Tibial artery (tissue), 4 donors: ENCODE measurements around the gene BCL2.

ENCODE experiments used
- DNase-seq, 2 donors: peaks; one replicate each; pipeline ENCODE4 v3.0.0-alpha.2; 2019
- H3K27ac ChIP-seq, 2 donors: fragments of 200-600 bp; sonication (generic) in 1 of 2; 1 replicate in 1 of 2; 2 replicates in 1 of 2; pipeline ENCODE4 v1.5.1; 2018 to 2019; ENCODE audit warnings: mild to moderate bottlenecking in 1 of 2
- H3K27me3 ChIP-seq, 2 donors: fragments of 200-600 bp; sonication (generic) in 1 of 2; one replicate each; pipeline versions ENCODE4 v1.5.1 to v1.6.0; 2016 to 2019
- H3K36me3 ChIP-seq, 3 donors: fragments of 200-600 bp; sonication (generic) in 2 of 3; one replicate each; pipeline ENCODE4 v1.5.1; 2016 to 2019; ENCODE audit warnings: mild to moderate bottlenecking in 2 of 3
- H3K4me1 ChIP-seq, 4 donors: fragments of 200-600 bp; sonication (generic) in 2 of 4; 1 replicate in 3 of 4; 2 replicates in 1 of 4; pipeline ENCODE4 v1.5.1; 2016 to 2019
- H3K4me3 ChIP-seq, 2 donors: fragments of 200-600 bp; sonication (generic) in 1 of 2; 1 replicate in 1 of 2; 2 replicates in 1 of 2; pipeline ENCODE4 v1.5.1; 2018 to 2019; ENCODE audit warnings: mild to moderate bottlenecking in 2 of 2
- H3K9me3 ChIP-seq, 3 donors: fragments of 200-600 bp; sonication (generic) in 1 of 3; one replicate each; pipeline ENCODE4 v1.5.1; 2016 to 2019
- intact Hi-C: fragments of 100-400 bp; cut with DNase I; formaldehyde crosslinking; loops from one replicate; pipeline ENCODE4 v1.15.0; 2023; ENCODE audit warnings: low total_unique reads
- TF ChIP-seq, protein P1 (sequence below), 2 experiments: fragments of 200-600 bp in 1 of 2; fragments of 450-650 bp in 1 of 2; IDR thresholded peaks; one replicate each; pipeline ENCODE4 v1.5.1; 2017 to 2019; ENCODE audit warnings: antibody characterized with exemption in 2 of 2, mild to moderate bottlenecking in 1 of 2, moderate library complexity in 1 of 2

BCL2 gene

DNA sequence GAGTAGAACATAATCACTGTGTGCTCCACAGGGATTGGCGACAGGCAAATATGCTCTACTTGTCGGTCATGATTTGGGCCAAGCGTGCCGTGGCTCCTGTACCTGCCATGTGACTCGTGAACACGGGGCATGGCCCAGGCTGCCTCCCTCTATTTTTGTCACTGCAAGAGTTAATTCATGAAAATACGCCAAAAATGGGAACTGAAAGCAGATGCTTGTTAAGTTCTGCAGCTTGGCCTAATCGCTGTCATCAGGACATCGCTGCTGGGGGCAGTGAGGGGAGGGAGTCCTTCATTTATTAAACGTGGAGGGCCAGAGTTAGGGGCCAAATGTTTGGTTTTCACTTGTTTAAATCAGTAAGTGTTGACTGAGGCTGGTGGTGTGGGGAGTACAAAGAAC lies 177.8 kb downstream of the BCL2 start:
- no peaks in the 10 kb centered on the region for H3K36me3 ChIP-seq
- no peak overlapping the region for H3K27ac ChIP-seq
- peaks cover 0 to 47% (median 23%) of the 10 kb centered on the region in 4 donors for H3K4me1 ChIP-seq
- no peaks in the 10 kb centered on the region for H3K27me3 ChIP-seq
- TF ChIP-seq, protein P1, sequence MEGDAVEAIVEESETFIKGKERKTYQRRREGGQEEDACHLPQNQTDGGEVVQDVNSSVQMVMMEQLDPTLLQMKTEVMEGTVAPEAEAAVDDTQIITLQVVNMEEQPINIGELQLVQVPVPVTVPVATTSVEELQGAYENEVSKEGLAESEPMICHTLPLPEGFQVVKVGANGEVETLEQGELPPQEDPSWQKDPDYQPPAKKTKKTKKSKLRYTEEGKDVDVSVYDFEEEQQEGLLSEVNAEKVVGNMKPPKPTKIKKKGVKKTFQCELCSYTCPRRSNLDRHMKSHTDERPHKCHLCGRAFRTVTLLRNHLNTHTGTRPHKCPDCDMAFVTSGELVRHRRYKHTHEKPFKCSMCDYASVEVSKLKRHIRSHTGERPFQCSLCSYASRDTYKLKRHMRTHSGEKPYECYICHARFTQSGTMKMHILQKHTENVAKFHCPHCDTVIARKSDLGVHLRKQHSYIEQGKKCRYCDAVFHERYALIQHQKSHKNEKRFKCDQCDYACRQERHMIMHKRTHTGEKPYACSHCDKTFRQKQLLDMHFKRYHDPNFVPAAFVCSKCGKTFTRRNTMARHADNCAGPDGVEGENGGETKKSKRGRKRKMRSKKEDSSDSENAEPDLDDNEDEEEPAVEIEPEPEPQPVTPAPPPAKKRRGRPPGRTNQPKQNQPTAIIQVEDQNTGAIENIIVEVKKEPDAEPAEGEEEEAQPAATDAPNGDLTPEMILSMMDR (IDR thresholded peaks at IDR 0.05) = no peak
- H3K9me3 ChIP-seq = no peaks in the 10 kb centered on the region
- no peak for DNase-seq
- H3K4me3 ChIP-seq = no peak overlapping the region
- intact Hi-C loops = loop anchor here (10.0 kb wide), 1 partner anchor 427 kb away; the partner anchor contains the start of gene PHLPP1

DNA sequence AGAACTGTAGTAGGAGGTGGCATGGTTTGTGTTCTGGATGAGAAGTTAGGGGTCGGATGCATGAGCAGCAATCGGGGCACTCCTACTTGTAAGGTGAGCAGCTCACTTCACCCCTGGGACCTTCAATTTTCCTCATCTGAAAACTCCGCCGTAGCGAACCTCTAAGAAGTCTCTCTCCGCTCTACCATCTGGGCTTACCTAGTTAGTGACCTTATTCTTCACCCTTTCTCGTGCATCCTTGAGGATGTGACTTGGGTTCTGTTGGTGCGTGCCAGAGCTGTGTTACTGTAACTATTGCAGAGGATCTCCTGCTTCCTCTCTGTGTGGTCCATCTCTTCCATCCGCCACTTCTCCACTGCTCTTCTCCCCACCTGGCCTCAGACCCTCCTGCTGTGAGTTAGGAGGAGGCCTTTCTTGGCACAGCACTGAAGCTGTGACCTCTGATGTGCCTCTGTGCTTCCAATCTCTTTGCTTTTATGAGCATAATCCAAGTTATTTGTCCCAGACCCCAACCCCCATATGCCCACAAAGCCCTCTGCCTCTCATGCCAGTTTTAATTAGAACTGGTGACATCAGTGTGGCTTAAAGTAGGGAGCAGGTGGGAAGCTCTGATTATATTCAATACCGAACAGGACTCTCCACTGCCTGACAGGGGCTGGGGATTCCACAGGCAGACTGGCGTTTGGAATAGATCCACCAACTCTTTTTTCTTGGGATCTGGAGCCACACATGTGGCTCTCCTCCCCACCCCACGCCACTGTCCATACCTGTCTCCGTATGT lies 178.4 kb downstream of the BCL2 start:
- TF ChIP-seq, protein P1 (IDR thresholded peaks at IDR 0.05) = no peak
- DNase-seq = no peak
- H3K36me3 ChIP-seq = no peaks in the 10 kb centered on the region
- peaks cover 0 to 41% (median 20%) of the 10 kb centered on the region in 4 donors for H3K4me1 ChIP-seq
- intact Hi-C loops = loop anchor here (10.0 kb wide), 1 partner anchor 426 kb away; the partner anchor contains the start of gene PHLPP1
- H3K27me3 ChIP-seq = no peaks in the 10 kb centered on the region
- no peak overlapping the region for H3K27ac ChIP-seq
- no peaks in the 10 kb centered on the region for H3K9me3 ChIP-seq
- no peak overlapping the region for H3K4me3 ChIP-seq

DNA sequence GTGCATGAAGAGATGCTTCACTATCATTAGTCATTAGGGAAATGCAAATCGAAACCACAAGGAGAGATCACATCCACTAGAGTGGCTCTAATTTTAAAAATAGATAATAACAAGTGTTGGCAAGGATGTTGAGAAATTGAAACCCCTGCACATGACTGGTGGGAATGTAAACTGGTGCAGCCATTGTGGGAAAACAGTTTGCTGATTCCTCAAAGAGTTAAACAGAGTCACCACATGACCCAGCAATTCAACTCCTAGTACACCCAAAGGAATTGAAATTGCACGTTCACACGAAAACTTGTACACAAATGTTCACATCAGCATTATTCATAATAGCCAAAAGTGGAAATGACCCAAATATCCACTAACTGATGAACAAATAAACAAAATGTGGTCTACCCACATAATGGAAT lies 179.5 kb downstream of the BCL2 start:
- intact Hi-C loops = loop anchor here (10.0 kb wide), 1 partner anchor 425 kb away; the partner anchor contains the start of gene PHLPP1
- DNase-seq = no peak
- peaks cover 0 to 30% (median 8%) of the 10 kb centered on the region in 4 donors for H3K4me1 ChIP-seq

DNA sequence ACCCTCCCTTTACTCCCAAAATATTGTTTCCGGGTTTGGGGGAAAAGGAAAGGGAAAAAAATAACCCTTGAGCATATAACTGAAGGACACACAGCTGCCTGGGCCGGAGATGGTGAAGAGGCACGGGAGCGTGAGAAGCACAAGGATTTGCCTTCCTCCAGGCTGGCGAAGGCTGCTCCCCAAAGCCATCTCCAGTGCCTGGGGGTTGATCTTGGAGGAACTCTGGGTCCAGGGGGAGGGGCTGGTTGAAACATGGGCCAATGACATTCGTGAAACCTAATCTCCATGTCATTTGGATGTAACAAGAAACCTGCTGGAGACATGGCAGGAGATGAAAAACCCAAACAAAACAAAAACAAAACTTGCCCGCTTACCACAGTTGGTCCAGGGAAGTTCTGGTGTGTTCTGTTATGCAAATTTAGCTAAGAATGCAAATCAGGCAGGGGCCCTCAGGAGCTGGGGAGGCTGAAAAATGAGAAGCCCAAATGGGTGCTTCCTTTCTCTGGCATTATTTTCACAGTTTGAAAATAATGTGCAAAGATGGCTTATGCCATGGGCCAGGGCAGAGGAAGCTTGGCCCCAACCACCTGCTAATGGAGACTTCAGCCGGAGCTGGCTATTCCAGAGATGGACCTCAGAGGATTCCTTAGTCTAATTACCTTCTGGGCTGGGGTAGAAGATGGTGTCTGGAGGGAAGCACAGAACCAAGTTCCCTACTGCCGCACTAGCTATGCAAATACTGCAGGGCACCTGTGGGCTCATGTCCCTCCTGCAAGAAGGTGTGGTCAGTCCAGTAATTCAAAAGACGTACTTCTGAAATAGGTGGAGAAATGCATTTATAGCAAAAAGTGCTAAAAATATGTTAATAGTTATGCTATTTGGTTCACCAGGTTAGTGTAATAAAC lies 180.9 kb downstream of the BCL2 start:
- Histone ChIP-seq H3K4me3 (no peak overlapping the region), H3K9me3 (no peaks in the 10 kb centered on the region), H3K27ac (no peak overlapping the region), H3K4me1 (peaks cover 0 to 25% (median 0%) of the 10 kb centered on the region in 4 donors), H3K36me3 (no peaks in the 10 kb centered on the region), H3K27me3 (no peaks in the 10 kb centered on the region)
- intact Hi-C loops = loop anchor here (5.0 kb wide), 1 partner anchor 834 kb away; the partner anchor contains the start of gene SERPINB8
- TF ChIP-seq, protein P1 (IDR thresholded peaks at IDR 0.05) = no peak
- no peak for DNase-seq

More for the DNA sequence above, 179.5 kb downstream of the BCL2 start:
- no peak overlapping the region for H3K27ac ChIP-seq
- H3K27me3 ChIP-seq = no peaks in the 10 kb centered on the region
- no peaks in the 10 kb centered on the region for H3K36me3 ChIP-seq
- H3K4me3 ChIP-seq = no peak overlapping the region
- TF ChIP-seq, protein P1 (IDR thresholded peaks at IDR 0.05) = no peak
- H3K9me3 ChIP-seq = no peaks in the 10 kb centered on the region

DNA sequence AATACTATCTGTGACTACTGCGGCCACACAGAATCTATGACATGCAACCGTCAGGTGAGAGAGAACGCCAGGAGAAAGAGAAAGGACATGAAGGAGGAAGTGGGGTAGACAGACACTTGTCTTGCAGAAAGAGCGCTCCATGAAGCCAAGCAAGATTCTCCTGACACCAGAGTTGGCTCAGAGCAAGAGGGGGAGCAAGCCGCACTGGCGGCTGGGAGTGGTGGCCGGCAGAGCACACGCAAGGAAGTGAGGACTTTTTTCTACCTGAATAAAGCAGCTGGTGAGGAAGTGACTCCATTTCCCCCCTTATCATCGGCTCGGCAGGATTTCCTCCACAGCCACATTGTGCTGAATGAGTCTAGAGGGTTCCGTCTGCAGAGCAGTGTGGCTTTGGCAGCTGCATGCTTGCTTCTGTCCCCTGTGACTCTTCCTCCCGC lies 181.6 kb downstream of the BCL2 start:
- Histone ChIP-seq H3K27ac (no peak overlapping the region), H3K4me1 (peaks cover 0 to 21% (median 0%) of the 10 kb centered on the region in 4 donors), H3K27me3 (no peaks in the 10 kb centered on the region), H3K9me3 (no peaks in the 10 kb centered on the region), H3K4me3 (no peak overlapping the region), H3K36me3 (no peaks in the 10 kb centered on the region)
- intact Hi-C loops = loop anchor here (5.0 kb wide), 1 partner anchor 834 kb away; the partner anchor contains the start of gene SERPINB8
- DNase-seq = no peak
- TF ChIP-seq, protein P1 (IDR thresholded peaks at IDR 0.05) = no peak
